GM12878 (cell line): ENCODE data around the gene NFYC.

Source experiments
- ATF2 ChIP-seq: IDR thresholded peaks from 2 replicates; pipeline ENCODE4 v1.6.1; 2012; ENCODE audit warnings: low read length, inconsistent platforms
- CHD2 ChIP-seq: IDR thresholded peaks from 2 replicates; pipeline ENCODE4 v1.6.1; 2011; ENCODE audit warnings: low read depth, low read length, improper control_type of control experiment, borderline replicate concordance
- CHD4 ChIP-seq: fragments of 200-600 bp; sonication (generic); IDR thresholded peaks from 2 replicates; pipeline ENCODE4 v1.6.1; 2016; ENCODE audit warnings: mild to moderate bottlenecking
- CREB1 ChIP-seq: IDR thresholded peaks from 2 replicates; pipeline ENCODE4 v1.6.1; 2012; ENCODE audit warnings: low read depth, mild to moderate bottlenecking, inconsistent platforms
- CTCF ChIP-seq, 3 experiments: IDR thresholded peaks in 2 of 3; conservative IDR thresholded peaks in 1 of 3; 2 replicates each; pipeline ENCODE4 v1.5.1; 2011; ENCODE audit warnings: low read depth in 3 of 3, low read length in 3 of 3, mild to moderate bottlenecking in 3 of 3, control low read depth in 2 of 3, moderate library complexity in 2 of 3, inconsistent platforms in 1 of 3, mixed read lengths in 1 of 3; ENCODE audit not compliant: control insufficient read depth in 2 of 3, insufficient read depth in 1 of 3; ENCODE audit errors: extremely low read depth in 1 of 3
- HCFC1 ChIP-seq: fragments of 150-350 bp; IDR thresholded peaks from 2 replicates; pipeline ENCODE4 v1.6.1; 2014; ENCODE audit warnings: low read length
- POLR2A ChIP-seq: IDR thresholded peaks from 2 replicates; pipeline ENCODE4 v1.6.1; 2011; ENCODE audit warnings: low read depth, mild to moderate bottlenecking, low read length
- SREBF2 ChIP-seq: IDR thresholded peaks from 2 replicates; pipeline ENCODE4 v1.6.1; 2012; ENCODE audit warnings: mild to moderate bottlenecking, low read length
- TF ChIP-seq, protein P1 (sequence below): fragments of 450-650 bp; IDR thresholded peaks from 2 replicates; pipeline ENCODE4 v1.6.1; 2017; ENCODE audit warnings: mild to moderate bottlenecking

DNA sequence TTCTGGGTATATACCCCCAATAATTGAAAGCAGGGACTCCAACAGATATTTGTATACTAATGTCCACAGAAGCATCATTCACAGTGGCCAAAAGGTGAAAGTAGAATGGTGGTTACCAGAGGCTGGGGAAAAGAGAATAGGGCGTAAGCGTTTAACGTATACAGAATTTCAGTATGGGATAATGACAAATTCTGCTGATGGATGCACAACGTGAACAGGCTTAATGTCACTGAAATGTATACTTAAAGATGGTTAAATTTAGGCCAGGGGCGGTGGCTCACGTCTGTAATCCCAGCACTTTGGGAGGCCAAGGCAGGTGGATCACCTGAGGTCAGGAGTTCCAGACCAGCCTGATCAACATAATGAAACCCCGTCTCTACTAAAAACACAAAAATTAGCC, 4.4 kb upstream of the NFYC start:
- no peak for TF ChIP-seq ATF2
- no peak for TF ChIP-seq CTCF (IDR thresholded peaks at IDR 0.05 in 2 of 3, conservative IDR thresholded peaks at IDR 0.05 in 1 of 3; ENCODE audit: control insufficient read depth in 2 of 3, extremely low read depth in 1 of 3, insufficient read depth in 1 of 3, low read depth in 3 of 3, low read length in 3 of 3)
- no peak for TF ChIP-seq CHD2
- TF ChIP-seq CHD4, result no peak
- TF ChIP-seq HCFC1, result no peak
- TF ChIP-seq POLR2A, result no peak
- TF ChIP-seq, protein P1, sequence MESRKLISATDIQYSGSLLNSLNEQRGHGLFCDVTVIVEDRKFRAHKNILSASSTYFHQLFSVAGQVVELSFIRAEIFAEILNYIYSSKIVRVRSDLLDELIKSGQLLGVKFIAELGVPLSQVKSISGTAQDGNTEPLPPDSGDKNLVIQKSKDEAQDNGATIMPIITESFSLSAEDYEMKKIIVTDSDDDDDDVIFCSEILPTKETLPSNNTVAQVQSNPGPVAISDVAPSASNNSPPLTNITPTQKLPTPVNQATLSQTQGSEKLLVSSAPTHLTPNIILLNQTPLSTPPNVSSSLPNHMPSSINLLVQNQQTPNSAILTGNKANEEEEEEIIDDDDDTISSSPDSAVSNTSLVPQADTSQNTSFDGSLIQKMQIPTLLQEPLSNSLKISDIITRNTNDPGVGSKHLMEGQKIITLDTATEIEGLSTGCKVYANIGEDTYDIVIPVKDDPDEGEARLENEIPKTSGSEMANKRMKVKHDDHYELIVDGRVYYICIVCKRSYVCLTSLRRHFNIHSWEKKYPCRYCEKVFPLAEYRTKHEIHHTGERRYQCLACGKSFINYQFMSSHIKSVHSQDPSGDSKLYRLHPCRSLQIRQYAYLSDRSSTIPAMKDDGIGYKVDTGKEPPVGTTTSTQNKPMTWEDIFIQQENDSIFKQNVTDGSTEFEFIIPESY, result no peak
- TF ChIP-seq CREB1, result no peak
- TF ChIP-seq SREBF2, result no peak
